NCI-H82 treated with DMSO at 0.1 percent for 48 hours (cell line): ENCODE data around the gene SCO2.
A peak's percentile ranks its signal among the peaks of the same experiment; 100 is the strongest.

Experiments used
- DNase-seq: peaks from one replicate; lab custom pipeline; 2025; ENCODE audit not compliant: unreplicated experiment; lab: John Stamatoyannopoulos, UW

Gene SCO2

DNA sequence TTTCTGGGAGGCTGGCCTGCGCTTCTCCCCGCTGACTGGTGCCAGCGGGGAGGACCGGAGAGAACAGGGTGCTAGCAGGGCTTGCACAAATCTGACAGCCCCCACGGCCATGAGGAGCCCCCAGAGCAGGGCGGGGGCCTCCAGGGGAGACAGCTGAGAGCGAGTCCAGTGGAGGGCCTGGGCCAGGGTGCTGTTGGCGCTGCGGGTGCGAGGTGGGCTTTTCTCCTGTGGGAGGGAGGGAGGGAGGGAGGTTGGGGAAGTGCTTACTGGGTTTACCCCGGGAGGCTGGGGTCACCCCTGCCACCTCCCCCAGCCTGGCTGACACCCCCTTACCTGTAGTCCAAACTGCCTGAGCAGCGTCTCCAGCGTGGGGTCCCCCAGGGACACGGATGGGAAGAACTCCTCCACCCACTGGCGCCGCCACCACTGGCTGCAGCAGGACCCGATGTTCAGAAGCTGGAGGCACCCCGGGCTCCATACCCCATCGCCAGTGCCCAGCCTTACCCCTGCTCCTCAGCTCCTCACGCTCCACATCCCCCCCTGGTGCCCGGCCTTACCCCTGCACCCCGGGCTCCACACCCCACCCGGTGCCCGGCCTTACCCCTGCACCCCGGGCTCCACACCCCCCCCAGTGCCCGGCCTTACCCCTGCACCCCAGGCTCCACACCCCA is 21.8 kb downstream of the SCO2 start:
- DNase-seq, result no peak

- no peak for DNase-seq
Observed at GRCh38 chr22:50502628-50503474, 22.5 kb downstream of the SCO2 start.

- DNase-seq, result no peak
Observed at GRCh38 chr22:50502096-50502495, 23.3 kb downstream of the SCO2 start.

DNA sequence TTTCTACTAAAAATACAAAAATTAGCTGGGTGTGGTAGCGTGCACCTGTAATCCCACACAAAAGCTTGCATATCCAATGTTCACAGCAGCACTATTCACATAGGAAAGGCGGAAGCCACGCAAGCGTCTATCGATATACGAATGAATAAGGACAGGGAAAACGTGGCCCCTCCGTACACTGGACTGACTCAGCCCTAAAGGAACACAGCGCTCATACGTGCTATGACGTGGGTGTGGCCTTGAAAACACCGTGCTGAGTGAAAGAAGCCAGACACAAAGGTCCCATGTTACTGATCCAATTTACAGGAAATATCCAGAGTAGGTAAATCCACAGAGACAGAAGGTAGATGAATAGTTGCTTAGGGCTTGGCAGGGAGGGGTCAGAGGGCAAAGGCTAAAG is 24.9 kb downstream of the SCO2 start:
- DNase-seq, result no peak

DNA sequence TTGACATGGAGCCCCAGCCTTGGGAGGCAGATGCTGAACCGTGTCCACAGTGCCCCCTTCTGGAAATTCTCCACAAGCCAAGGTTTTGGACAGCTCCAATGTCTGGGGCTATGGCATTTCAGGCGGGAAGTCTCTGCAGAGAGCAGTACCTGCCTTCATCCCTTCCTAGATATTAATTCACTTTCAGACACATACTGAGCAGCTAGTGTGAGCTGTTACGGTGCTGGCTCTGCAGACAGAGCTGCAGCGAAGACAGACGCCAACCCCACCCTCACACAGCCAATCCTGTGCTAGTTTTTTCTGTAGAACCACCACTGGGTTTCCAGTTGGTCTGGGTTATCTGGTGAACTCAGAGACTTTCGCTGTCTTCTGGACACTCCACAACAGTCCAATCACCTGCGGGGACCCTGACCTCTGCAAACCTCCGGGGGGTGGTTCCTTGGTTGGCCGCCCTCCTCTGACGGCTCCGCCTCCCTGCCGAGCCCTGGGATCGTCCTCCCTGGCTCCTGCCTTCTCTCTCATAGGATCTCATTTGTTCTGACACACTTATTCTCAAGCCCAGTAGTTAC is 27.0 kb downstream of the SCO2 start:
- peak; percentile 29 for DNase-seq

DNA sequence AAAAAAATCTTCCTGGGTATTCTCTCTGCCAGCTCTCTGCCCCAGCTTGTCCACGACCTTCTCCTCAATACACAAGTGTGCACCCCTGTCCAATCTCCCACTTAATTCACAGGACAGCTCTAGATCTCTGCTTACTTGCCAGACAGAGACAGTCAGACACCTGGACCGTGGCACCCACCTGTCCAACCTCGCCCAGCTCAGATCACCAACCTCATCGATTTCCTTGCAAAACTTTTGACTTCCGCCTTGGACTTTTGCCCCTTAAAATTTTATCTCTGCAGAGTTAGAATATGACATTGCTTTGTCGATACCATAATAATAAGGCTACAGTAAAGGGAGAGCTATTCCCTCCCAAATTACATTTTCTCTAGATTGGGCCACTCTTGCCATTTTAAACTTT is 28.3 kb downstream of the SCO2 start:
- DNase-seq, result no peak

DNA sequence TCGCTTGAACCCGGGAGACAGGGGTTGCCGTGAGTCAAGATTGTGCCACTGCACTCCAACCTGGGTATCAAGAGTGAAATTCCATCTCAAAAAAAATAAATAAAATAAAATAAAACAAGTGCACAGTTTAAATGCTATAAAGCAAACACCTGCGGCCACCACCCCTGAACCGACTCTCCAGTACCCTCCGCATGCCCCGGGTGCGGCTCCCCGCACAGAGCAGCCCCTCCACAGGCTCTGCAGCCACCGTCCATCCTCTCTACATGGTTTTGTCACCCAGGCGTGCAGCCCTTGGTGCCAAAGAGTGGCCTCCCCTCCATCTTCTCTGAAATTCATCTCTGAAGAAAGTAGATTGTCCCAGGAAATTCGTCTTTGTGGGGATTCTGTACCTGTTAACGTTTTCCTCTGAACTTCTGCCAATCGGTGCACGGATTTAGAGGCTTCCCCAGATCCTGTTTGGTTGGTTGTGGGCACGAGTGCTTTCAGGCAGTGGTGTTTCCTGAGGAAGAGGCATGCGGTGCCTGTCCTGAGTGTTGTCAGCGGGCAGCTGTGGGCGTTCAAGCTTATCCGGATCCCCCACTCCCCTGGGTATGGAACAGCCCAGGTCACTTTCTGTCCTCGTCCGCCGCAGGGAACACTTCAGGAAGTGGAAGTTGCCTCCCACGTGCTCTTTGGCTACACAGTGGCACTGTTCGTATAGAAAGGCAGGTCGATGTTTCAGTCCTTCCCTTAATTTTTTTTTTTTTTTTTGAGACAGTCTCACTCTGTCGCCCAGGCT is 34.7 kb downstream of the SCO2 start:
- no peak for DNase-seq

- no peak for DNase-seq
Observed at GRCh38 chr22:50489363-50490243, 35.8 kb downstream of the SCO2 start.

GRCh38 chr22:50488886-50489285 is 36.5 kb downstream of the SCO2 start:
- DNase-seq, result no peak

DNA sequence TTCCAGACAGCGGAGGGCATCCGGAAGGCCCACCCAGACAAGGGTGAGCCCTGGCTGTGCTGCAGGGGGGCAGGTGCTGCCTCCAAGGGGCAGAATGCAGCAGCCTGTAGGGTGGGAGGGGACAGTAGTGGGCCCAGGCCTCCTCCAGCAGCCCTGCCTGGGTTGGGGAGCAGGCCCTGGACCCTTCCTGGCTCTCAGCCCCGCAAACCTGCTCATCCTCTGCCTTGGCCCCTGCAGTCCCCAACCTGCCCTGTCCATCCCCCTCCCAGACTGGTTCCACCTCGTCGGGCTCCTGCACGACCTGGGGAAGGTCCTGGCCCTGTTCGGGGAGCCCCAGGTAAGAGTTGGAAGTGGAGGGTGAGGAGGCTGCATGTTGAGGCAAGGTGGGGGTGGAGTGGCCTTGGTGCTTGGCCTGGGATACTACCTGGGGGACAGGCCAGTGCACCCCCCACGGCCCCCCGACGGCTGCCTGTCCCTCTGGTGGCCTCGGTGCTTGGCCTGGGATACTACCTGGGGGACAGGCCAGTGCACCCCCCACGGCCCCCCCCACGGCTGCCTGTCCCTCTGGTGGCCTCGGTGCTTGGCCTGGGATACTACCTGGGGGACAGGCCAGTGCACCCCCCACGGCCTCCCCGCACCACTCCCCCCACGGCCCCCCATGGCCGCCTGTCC is 37.3 kb downstream of the SCO2 start:
- DNase-seq, result no peak

DNA sequence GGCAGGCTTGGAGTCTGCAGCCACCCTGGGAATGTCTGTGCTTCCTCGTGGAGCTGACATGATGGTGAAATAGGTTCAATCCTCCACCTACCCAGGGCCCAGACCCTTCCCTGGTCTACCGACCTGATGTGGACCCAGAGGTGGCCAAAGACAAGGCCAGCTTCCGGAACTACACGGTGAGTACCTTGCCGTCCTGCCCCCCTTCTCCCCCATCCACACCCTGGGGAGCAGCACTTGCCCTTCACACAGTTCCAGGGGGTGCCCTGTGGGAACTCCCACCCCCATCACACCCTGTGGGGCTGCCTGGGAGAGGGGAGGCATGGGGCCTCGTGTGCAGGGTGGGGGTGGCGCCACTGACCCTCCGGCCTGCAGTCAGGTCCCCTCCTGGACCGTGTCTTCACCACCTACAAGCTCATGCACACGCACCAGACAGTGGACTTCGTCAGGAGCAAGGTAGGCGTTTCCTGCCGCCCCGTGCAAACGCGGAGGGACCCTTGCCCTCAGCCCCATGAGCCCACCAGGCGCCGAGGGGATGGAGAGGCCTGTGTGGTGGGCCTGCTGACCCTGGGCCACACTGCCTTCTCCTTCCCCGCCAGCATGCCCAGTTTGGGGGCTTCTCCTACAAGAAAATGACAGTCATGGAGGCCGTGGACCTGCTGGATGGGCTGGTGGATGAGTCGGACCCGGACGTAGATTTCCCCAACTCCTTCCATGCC is 38.0 kb downstream of the SCO2 start:
- no peak for DNase-seq

DNA sequence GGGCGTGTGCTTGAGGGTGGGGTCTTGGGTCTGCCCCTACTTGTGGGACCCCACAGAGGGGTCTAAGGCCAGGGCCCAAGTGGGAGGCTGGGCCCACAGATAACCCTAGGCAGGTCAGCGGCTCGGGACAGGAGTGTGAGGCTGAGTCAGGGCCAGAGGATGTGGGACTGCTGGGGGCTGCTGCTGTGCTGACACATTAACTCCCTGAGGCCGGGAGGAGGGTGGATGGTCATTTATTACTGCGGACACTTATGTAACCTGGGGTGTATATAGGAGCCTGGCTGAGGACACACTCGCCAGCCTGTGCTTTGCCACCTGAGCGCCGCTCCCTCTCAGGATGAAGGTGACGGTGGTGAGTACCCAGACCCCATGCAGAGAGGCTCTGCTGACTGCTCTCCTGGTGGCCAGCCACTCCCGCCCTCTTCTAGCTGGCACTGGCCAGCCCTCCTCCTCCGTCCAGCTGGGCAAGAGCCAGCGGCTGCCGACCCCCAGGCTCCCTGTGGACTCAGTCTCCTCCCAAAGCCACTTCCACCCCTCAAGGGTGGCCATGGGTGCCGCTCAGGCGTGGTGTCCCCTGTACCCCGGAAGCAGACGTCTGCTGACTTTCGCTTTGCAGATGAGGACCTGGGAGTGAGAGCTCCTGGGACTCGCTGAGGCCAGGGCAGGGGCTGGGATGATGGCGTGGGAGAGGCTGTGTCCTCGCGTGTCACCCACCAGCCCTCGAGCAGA is 38.7 kb downstream of the SCO2 start, which contains the start of gene MIOX:
Gene MIOX (plus strand): TSS at position 299 of the 729 bp plus-strand sequence. CDS start 39 bp downstream, at position 338.
- no peak for DNase-seq

DNA sequence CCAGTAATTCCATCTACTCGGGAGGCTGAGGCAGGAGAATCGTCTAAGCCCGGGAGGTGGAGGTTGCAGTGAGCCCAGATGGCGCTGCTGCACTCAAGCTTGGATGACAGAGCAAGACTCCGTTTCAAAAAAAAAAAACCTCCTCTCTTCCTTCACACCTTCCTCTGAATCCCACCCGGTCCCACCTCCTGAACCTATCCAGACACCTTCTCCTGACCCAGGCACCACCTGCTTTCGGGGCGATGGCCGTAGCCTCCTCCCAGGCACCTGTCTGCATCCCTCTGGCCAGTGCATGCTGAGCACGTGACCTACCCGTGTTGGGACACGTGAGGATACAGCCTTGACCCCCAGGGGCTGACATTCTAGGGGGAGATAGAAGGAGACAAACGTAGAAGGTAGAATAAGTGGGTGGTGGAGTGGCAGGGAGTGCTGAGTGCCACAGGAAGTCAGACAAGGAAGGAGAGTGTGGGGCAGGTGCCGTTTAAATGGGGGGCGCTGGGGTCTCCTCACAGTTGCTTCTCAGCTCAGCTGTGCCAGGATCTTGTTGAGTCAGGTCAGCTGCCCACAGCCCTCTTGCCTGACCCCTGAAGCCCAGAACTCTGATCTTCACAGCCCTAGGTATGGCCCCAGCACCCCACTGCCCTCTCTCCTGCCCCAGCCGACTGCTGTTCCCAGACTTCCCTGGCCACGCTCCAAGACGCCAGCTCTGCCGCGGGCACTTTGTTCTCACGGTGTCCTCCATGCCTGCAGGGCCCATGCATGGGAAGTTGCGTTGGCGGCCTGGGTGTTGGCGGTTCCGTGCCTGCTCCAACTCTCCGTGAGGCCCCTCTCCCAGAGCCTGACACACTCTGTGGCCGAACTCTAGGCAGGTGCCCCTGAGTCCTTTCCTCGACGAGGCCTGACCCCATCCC is 39.9 kb downstream of the SCO2 start:
- no peak for DNase-seq

GRCh38 chr22:50483977-50484853 is 41.2 kb downstream of the SCO2 start:
- no peak for DNase-seq

- DNase-seq, result no peak
Observed at GRCh38 chr22:50483556-50483955, 41.8 kb downstream of the SCO2 start.

- no peak for DNase-seq
Observed at GRCh38 chr22:50483106-50483505, 42.3 kb downstream of the SCO2 start.
